Fibroblast of villous mesenchyme (primary cell): ENCODE results near the gene KRTAP5-5. TPM values are rescaled to one million over a fixed set of nuclear protein-coding genes. Genes with fewer than 3 reads are reported as not detected.
"Not testable (repeated sequence)": the region's sequence is repeated elsewhere in the genome, so short reads cannot be mapped to it uniquely, and the experiment has no call there.

Experiments
- DNase-seq: peaks from one replicate; pipeline ENCODE4 v3.0.0-alpha.2; 2010; ENCODE audit warnings: low read depth
- H3K4me3 ChIP-seq: 2 replicates; pipeline ENCODE4 v1.5.1; 2011; ENCODE audit warnings: low read depth, mild to moderate bottlenecking, low read length
- total RNA-seq: library from RNA; depleted of rRNA; stranded (reverse); fragments of >200 nt; gene quantifications from 2 replicates; pipeline ENCODE4 v1.2.3, GENCODE V29; 2012
- TF ChIP-seq, protein P1 (sequence below): IDR thresholded peaks from 2 replicates; pipeline ENCODE4 v1.5.1; 2012; ENCODE audit warnings: low read depth, mild to moderate bottlenecking, low read length; ENCODE audit not compliant: insufficient read depth

KRTAP5-5 gene
- total RNA-seq, 1 donor, result not detected

DNA sequence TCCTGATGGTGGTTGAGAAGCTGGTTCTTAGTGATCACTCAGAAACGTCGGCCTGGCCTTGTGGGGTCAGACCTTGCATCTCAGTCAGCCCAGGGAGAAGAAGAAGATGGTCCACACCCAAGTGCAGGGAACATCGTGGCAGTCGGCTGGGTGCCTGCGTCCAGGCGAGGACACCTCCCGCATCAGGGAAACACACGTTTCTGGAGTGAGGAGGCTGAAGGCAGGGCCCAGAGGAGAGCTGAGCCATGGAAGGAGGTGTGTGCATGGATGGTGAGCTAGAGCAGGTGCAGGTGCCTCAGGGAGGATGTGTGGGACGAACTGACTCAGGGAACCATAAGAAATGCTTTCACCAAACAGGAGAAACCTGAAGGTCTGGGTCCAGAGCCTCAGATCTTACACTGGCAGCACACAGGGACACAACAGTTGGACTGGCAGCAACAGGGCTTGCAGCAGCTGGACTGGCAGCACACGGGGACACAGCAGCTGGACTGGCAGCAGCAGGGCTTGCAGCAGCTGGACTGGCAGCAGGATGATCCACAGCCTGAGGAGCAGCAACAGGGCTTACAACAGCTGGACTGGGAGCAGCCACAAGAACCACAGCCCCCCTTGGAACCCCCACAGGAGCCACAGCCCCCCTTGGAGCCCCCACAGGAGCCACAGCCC is 32.1 kb upstream of the KRTAP5-5 start:
- DNase-seq, result no peak
- TF ChIP-seq, protein P1, sequence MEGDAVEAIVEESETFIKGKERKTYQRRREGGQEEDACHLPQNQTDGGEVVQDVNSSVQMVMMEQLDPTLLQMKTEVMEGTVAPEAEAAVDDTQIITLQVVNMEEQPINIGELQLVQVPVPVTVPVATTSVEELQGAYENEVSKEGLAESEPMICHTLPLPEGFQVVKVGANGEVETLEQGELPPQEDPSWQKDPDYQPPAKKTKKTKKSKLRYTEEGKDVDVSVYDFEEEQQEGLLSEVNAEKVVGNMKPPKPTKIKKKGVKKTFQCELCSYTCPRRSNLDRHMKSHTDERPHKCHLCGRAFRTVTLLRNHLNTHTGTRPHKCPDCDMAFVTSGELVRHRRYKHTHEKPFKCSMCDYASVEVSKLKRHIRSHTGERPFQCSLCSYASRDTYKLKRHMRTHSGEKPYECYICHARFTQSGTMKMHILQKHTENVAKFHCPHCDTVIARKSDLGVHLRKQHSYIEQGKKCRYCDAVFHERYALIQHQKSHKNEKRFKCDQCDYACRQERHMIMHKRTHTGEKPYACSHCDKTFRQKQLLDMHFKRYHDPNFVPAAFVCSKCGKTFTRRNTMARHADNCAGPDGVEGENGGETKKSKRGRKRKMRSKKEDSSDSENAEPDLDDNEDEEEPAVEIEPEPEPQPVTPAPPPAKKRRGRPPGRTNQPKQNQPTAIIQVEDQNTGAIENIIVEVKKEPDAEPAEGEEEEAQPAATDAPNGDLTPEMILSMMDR, result no peak
- H3K4me3 ChIP-seq, result no peak overlapping the region

DNA sequence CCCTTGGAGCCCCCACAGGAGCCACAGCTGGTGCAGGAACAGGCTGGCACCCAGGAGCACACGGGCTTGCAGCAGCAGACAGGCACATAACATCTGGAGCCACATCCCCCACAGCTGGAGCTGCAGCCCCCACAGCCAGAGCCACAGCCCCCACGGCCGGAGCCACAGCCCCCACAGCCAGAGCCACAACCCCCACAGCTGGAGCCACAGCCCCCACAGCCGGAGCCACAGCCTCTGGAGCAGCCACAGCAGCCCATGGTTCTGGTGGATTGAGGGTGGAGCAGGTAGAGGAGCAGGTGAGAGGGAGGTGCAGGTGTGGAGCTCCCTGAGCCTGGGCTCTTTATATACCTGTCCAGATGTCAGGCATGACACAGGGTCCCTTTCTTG is 31.6 kb upstream of the KRTAP5-5 start, which contains the start of gene KRTAP5-2:
KRTAP5-2 (minus strand) TSS at position 301 of the 387 bp plus-strand sequence; CDS start at position 257, 44 bp downstream.
- TF ChIP-seq, protein P1, result no peak
- DNase-seq, result no peak
- H3K4me3 ChIP-seq, result no peak within 1 kb of the TSS

DNA sequence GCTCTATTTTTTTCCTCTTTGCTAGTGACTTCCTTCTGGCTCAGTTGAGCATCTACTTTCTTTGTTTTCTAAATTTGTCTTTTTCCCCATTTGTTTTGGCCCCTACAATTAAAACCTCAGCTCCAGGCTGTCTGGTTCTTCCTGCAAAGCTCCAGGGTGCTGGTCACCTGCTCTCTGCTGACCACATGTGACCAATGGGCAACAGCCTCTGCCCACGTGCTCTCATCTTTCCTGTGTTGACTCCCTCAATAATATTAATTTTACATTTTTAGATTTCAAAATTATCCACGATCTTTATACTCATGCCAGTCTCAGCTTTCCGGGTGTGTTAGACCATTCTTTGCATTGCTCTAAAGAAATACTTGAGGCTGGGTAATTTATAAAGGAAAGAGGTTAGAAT is 31.2 kb upstream of the KRTAP5-5 start:
- not testable (repeated sequence) for DNase-seq, H3K4me3 ChIP-seq

DNA sequence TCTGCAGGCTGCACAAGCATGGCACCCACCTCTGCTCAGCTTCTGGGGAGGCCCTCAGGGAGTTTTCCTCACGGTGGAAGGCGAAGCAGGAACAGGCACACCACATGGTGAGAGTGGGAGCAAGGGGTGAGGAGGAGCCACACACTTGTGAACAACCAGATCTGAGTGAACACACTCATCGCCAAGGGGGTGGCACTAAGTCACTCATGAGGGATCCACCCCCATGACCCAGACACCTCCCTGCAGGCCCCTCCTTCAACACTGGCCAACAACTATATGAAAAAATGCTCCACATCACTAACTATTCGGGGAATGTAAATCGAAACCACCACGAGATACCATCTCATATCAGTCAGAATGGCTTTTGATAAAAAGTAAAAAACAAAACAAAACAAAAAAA is 30.8 kb upstream of the KRTAP5-5 start:
- no peak for DNase-seq
- TF ChIP-seq, protein P1, result no peak
- H3K4me3 ChIP-seq, result no peak overlapping the region

DNA sequence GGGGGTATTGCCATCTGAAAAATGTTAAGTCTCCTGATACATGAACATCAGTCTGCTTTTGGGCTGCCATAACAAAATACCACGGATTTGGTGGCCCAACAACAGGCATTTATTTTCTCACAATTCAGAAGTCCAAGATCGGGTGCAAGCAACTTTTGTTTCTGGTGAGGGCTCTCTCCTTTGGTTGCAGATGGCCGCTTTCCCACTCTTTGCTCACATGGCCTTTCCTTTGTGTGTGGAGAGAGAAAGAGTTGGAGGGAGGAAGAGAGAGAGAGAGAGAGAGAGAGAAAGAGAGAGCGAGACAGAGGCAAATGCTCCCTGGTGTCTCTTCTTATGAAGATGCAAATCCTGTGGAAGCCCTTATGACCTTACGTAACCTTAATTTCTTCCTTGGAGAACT is 28.9 kb upstream of the KRTAP5-5 start:
- TF ChIP-seq, protein P1, result no peak
- no peak for DNase-seq
- no peak overlapping the region for H3K4me3 ChIP-seq

DNA sequence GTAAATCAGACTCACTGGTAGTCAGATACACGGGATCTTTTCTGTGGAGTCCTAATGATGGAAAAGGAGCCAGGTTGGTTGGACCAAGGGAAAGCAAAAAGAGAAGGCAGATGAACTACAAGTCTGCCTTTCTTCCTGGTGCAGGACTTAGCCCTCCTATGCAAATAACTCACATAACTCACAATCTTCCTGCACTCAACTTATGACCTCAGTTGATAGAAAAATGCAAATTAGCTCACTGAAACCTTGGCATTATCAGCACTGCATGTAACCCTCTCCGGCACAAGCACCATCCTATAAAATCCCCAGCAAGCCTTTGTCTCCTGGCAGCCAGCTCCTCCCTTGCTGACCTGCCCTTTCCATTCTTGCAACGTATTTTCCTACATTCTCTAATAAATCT is 27.9 kb upstream of the KRTAP5-5 start:
- H3K4me3 ChIP-seq, DNase-seq: not testable (repeated sequence)

DNA sequence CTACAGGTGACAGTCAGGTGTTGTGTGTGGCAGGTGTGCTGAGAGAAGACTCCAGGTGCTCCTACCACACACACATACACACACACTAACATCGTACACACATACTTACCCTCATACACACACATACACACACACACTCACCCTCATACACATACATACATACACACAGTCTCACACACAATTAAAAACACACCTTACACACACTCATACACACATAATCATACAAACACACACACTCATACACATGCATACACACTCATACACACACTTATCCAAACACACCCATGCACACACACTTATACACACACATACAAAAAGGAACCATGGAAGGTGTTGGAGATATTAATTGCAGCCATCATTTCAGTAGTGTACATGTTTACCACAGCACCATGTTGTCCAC is 25.9 kb upstream of the KRTAP5-5 start:
- no peak overlapping the region for H3K4me3 ChIP-seq
- TF ChIP-seq, protein P1, result no peak
- DNase-seq, result no peak

DNA sequence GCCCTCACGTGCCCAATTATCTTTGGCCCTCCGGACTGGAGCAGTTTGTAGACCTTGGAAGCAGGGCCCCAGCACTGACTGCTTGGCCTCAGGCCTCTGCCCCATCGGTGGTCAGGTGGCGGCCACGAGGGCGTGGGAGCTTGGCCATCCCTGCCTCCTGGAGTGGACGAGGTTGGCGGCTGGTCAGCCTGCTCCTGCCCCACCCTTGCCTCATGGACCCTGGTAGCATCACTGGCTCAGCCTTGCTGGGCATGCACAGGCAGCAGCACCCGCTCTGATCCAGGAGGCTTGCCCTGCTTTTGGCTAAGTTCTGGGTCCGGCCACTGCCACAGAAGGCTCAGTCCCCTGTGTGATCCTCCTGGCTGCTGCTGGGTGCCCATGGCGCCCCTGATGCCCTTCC is 25.4 kb upstream of the KRTAP5-5 start:
- TF ChIP-seq, protein P1, result no peak
- DNase-seq, result no peak

More for the DNA sequence above, 25.4 kb upstream of the KRTAP5-5 start:
- no peak overlapping the region for H3K4me3 ChIP-seq
